GM15510 (cell line): ENCODE data around the gene FADS1.

Experiments
- POLR2A ChIP-seq: IDR thresholded peaks from 3 replicates; pipeline ENCODE4 v1.6.1; 2011; ENCODE audit warnings: borderline replicate concordance; ENCODE audit not compliant: insufficient read length; ENCODE audit errors: extremely low read depth

Gene FADS1

DNA sequence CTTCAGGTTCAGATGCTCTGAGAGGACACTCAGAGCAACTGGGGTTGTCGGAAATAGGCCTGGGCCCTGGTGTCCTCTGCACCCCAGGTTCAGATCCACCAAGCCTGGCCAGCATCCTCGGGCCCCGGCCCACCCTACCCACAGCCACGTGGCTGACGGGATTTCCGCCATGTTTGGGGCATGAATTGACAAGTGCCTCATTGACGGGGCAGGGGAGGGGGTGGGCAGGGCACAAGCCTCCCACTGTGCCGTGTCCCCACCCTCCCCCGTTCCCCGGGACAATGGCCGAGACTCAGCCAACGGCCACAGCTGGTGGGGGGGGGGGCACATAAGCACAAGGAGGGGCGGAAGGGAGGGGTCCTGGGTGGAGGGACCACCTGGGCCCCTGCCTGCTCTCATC lies 55.9 kb downstream of the FADS1 start:
- no peak for TF ChIP-seq POLR2A

- TF ChIP-seq POLR2A: no peak
Measured at GRCh38 chr11:61757213-61757862, 59.5 kb downstream of the FADS1 start.

DNA sequence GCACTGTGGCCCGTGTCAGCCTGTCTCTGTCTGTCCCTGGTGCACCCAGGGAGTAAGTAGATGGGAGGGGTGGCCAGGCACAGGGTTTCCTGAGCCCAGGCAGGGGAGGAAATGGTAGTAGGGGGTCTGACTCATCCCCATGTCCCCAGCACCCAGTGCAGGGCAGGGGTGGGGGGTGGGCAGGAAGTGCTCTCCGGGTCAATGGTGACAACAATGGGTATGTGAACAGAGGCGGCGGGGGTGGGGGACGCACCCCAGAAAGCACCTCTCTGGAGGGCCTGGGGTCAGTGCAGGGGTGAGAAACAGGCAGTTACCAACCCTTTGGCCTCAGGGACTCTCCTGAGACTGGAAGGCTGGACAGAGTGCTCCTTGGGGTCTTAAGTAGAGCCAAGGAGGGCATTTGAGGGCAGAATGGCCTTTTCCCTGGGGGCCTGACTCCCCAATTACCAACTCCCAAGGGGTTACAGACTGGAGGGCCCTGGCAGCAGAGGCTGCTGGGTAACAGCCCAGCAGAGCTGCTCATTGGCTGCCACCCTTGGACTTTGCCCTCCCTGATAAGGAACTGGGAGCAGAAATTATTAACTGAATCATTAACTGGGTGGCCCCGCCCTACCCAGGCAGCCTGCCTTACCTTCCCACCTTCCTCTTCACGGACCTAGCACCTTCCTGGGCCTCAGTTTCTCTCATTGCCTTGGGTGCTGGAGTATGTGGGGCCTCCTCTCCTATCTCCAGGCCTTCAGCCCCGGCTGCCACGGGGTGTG lies 60.2 kb downstream of the FADS1 start:
- no peak for TF ChIP-seq POLR2A

DNA sequence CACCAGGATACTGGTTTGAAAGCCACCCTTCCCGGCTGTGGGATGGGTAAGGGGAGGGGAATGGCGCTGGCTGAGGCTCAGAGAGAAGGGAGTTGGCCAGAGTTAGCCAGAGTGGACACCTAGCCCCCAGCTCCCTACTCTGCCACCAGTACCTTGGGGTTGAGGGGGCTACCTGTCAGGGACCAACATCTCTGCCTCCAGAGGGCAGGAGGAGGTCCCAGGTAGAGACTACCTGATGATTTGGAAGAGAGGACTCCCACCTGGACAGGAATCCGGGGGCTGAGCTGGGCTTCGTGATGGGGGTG lies 60.7 kb downstream of the FADS1 start:
- no peak for TF ChIP-seq POLR2A

- no peak for TF ChIP-seq POLR2A
Measured at GRCh38 chr11:61754534-61755482, 62.0 kb downstream of the FADS1 start.

DNA sequence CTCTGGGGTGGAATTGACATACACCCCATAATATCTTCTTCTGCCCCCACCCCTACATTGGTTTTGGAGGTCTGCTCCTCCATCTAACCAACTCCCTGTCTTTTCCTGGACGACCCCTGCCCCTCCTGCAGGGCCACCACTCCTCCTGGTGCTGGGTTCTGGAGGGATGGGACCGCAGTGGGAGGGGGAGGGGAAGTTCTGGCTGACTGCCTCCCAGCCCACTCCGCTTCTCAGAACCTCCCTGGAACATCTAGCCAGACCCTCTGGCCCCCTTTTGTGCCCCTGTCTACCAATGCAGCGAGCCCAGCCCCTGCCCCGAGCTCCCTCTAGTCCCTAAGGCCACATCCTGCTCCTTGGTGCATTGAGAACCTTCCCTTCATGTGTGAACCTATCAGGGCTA lies 63.1 kb downstream of the FADS1 start:
- TF ChIP-seq POLR2A: no peak

DNA sequence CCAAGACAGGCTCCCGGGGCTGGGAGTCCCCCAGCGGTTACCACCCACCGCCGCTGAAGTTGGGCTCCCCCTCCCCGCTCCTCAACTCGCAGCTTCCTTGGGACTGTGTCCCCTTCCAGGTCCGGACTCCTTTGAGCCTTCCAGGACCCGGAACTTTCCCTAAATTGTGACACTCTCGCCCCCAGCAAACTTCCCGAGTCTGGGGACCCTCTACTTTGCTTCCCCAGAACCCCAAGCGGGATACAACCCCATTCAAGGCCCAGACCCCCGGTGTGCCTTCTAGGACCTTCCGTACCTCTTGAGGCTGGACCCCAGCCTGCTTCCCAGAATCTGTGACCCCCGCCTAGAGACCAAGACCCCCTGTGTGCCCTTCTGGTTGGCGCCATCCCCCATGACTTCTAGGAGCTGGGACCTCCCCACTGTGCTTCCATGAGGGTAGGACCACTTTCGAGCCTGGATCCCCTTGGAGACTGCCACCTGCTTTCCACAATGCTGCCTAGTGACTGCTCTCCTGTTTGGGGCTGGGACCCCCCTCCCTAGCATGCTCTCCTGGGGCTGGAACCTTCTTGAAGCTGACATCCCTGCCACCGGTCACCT lies 63.8 kb downstream of the FADS1 start:
- no peak for TF ChIP-seq POLR2A

- no peak for TF ChIP-seq POLR2A
Measured at GRCh38 chr11:61752117-61752924, 64.5 kb downstream of the FADS1 start, which contains the start of gene MYRF. Gene MYRF (plus strand): TSS chr11:61752636. CDS start chr11:61752745, 109 bp downstream.

GRCh38 chr11:61751384-61751783 lies 65.4 kb downstream of the FADS1 start:
- no peak for TF ChIP-seq POLR2A

- no peak for TF ChIP-seq POLR2A
Measured at GRCh38 chr11:61750631-61751273, 66.1 kb downstream of the FADS1 start.
